NCI-H82 treated with DMSO at 0.1 percent for 48 hours (cell line): ENCODE measurements around the gene LYPD4.
"Not testable (repeated sequence)": the region's sequence is repeated elsewhere in the genome, so short reads cannot be mapped to it uniquely, and the experiment has no call there.

ENCODE experiments used
- DNase-seq: peaks from one replicate; lab custom pipeline; 2025; ENCODE audit not compliant: unreplicated experiment; lab: John Stamatoyannopoulos, UW

Gene LYPD4

GRCh38 chr19:41875973-41876372 is 31.5 kb upstream of the LYPD4 start:
- not testable (repeated sequence) for DNase-seq

- DNase-seq: peak; percentile 72
Observed at GRCh38 chr19:41872775-41873647, 28.5 kb upstream of the LYPD4 start.

GRCh38 chr19:41872384-41872774 is 27.9 kb upstream of the LYPD4 start:
- no peak for DNase-seq

GRCh38 chr19:41871573-41872383 is 27.3 kb upstream of the LYPD4 start:
- DNase-seq: no peak

GRCh38 chr19:41870401-41870873 is 26.0 kb upstream of the LYPD4 start:
- DNase-seq: no peak

- no peak for DNase-seq
Observed at GRCh38 chr19:41869374-41869955, 25.0 kb upstream of the LYPD4 start.

GRCh38 chr19:41868989-41869300 is 24.5 kb upstream of the LYPD4 start:
- DNase-seq: no peak

- no peak for DNase-seq
Observed at GRCh38 chr19:41868120-41868988, 23.9 kb upstream of the LYPD4 start.

GRCh38 chr19:41866284-41866683 is 21.8 kb upstream of the LYPD4 start:
- no peak for DNase-seq

GRCh38 chr19:41864374-41864773 is 19.9 kb upstream of the LYPD4 start:
- no peak for DNase-seq

- no peak for DNase-seq
Observed at GRCh38 chr19:41863209-41863931, 18.9 kb upstream of the LYPD4 start.

- DNase-seq: no peak
Observed at GRCh38 chr19:41862445-41862986, 18.0 kb upstream of the LYPD4 start.

- no peak for DNase-seq
Observed at GRCh38 chr19:41861846-41862245, 17.4 kb upstream of the LYPD4 start.

- DNase-seq: no peak
Observed at GRCh38 chr19:41861116-41861768, 16.8 kb upstream of the LYPD4 start.

- DNase-seq: no peak
Observed at GRCh38 chr19:41860419-41861115, 16.1 kb upstream of the LYPD4 start.

- DNase-seq: peak; percentile 97
Observed at GRCh38 chr19:41859618-41860418, 15.3 kb upstream of the LYPD4 start, which contains the start of gene RPS19. Gene RPS19, plus strand, starts transcription at chr19:41860255. Its CDS starts 520 bp downstream, at chr19:41860775.

- no peak for DNase-seq
Observed at GRCh38 chr19:41859213-41859617, 14.7 kb upstream of the LYPD4 start.

- DNase-seq: no peak
Observed at GRCh38 chr19:41853768-41854167, 9.3 kb upstream of the LYPD4 start.
